Inflammatory macrophage treated with lipopolysaccharide for 4 hours (primary cell): Measurements from ENCODE around the gene R3HCC1L.

Experiments
- DNase-seq: peaks from one replicate; pipeline ENCODE4 v3.0.0-alpha.2; 2020

The R3HCC1L gene

GRCh38 chr10:98134431-98135221 lies at the start of gene R3HCC1L:
R3HCC1L (plus strand) TSS chr10:98134657; CDS start chr10:98208115, 73,458 bp downstream.
- DNase-seq = peak; percentile 93

- DNase-seq = no peak
Measured at GRCh38 chr10:98085238-98085637, 49.2 kb upstream of the R3HCC1L start.

- DNase-seq = no peak
Measured at GRCh38 chr10:98086837-98087708, 47.4 kb upstream of the R3HCC1L start.

GRCh38 chr10:98088186-98088971 lies 46.1 kb upstream of the R3HCC1L start:
- DNase-seq = no peak

GRCh38 chr10:98090822-98091221 lies 43.6 kb upstream of the R3HCC1L start:
- DNase-seq = peak; percentile 6

- no peak for DNase-seq
Measured at GRCh38 chr10:98096316-98096715, 38.1 kb upstream of the R3HCC1L start.

- DNase-seq = no peak
Measured at GRCh38 chr10:98096731-98097130, 37.7 kb upstream of the R3HCC1L start.

- no peak for DNase-seq
Measured at GRCh38 chr10:98097175-98097574, 37.3 kb upstream of the R3HCC1L start.

- DNase-seq = no peak
Measured at GRCh38 chr10:98097616-98098015, 36.8 kb upstream of the R3HCC1L start.

GRCh38 chr10:98098247-98098646 lies 36.2 kb upstream of the R3HCC1L start:
- DNase-seq = no peak

GRCh38 chr10:98100476-98100875 lies 34.0 kb upstream of the R3HCC1L start:
- no peak for DNase-seq

- DNase-seq = no peak
Measured at GRCh38 chr10:98101366-98101765, 33.1 kb upstream of the R3HCC1L start.

- DNase-seq = no peak
Measured at GRCh38 chr10:98104125-98104524, 30.3 kb upstream of the R3HCC1L start.

GRCh38 chr10:98106531-98106930 lies 27.9 kb upstream of the R3HCC1L start:
- no peak for DNase-seq

- DNase-seq = no peak
Measured at GRCh38 chr10:98107644-98108430, 26.6 kb upstream of the R3HCC1L start.

GRCh38 chr10:98110356-98110755 lies 24.1 kb upstream of the R3HCC1L start:
- no peak for DNase-seq

- no peak for DNase-seq
Measured at GRCh38 chr10:98115031-98115787, 19.2 kb upstream of the R3HCC1L start.

GRCh38 chr10:98119891-98120290 lies 14.6 kb upstream of the R3HCC1L start:
- no peak for DNase-seq

GRCh38 chr10:98125940-98126631 lies 8.4 kb upstream of the R3HCC1L start:
- DNase-seq = no peak

- DNase-seq = no peak
Measured at GRCh38 chr10:98128802-98129201, 5.7 kb upstream of the R3HCC1L start.

- no peak for DNase-seq
Measured at GRCh38 chr10:98131619-98132018, 2.8 kb upstream of the R3HCC1L start.
